Fibroblast of mammary gland (primary cell): ENCODE data around the gene NT5C3A.
"Not testable (repeated sequence)": the region's sequence is repeated elsewhere in the genome, so short reads cannot be mapped to it uniquely, and the experiment has no call there.

ENCODE experiments used
- DNase-seq: peaks from one replicate; pipeline ENCODE4 v3.0.0-alpha.2; 2010; ENCODE audit warnings: low read depth
- H3K4me3 ChIP-seq: 2 replicates; pipeline ENCODE4 v1.5.1; 2011; ENCODE audit warnings: low read depth, mild to moderate bottlenecking, low read length, moderate library complexity; ENCODE audit not compliant: control insufficient read depth
- TF ChIP-seq, protein P1 (sequence below): conservative IDR thresholded peaks from 2 replicates; pipeline ENCODE4 v1.5.1; 2011; ENCODE audit warnings: low read depth, low read length, inconsistent platforms; ENCODE audit not compliant: control insufficient read depth, insufficient read depth

The NT5C3A gene

DNA sequence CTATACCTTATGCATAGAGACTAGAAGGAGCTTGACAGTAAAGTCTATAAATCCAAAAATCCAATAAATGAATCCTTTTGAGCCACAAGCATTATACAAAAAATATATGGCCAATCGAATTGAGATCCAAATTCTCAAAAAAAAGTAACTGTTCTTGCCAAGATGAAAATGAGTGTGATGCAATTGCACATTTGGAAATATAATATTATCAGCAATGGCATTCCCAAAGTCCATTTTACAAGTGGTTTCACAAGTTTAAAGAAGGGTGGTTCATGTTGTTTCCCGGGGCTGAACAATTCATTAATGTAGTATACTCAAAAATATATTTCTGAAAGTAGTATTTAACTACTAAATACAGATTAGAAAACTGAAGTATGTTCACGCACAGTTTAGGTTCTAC, 39.3 kb upstream of the NT5C3A start:
- TF ChIP-seq, protein P1, sequence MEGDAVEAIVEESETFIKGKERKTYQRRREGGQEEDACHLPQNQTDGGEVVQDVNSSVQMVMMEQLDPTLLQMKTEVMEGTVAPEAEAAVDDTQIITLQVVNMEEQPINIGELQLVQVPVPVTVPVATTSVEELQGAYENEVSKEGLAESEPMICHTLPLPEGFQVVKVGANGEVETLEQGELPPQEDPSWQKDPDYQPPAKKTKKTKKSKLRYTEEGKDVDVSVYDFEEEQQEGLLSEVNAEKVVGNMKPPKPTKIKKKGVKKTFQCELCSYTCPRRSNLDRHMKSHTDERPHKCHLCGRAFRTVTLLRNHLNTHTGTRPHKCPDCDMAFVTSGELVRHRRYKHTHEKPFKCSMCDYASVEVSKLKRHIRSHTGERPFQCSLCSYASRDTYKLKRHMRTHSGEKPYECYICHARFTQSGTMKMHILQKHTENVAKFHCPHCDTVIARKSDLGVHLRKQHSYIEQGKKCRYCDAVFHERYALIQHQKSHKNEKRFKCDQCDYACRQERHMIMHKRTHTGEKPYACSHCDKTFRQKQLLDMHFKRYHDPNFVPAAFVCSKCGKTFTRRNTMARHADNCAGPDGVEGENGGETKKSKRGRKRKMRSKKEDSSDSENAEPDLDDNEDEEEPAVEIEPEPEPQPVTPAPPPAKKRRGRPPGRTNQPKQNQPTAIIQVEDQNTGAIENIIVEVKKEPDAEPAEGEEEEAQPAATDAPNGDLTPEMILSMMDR = no peak
- no peak for DNase-seq
- H3K4me3 ChIP-seq = no peak overlapping the region

DNA sequence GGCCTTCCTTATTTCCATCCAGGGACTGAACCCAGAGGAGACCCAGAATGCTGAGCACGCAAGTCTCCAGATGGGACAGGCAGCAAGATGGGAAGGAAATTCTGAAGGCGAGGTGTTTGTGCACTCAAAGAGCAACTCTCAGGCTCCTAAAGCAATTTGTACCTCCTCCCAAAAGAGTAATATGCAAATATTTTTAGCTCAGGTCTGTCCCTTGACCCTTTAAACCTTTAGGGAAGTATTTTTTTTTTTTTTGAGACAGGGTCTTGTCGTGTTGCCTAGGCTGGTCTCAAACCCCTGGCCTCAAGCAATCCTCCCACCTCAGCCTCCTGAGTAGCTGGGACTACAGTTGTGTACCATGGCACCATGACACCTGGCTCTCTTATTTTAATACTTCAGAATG, 38.2 kb upstream of the NT5C3A start:
- DNase-seq = no peak
- no peak overlapping the region for H3K4me3 ChIP-seq
- TF ChIP-seq, protein P1 = no peak

DNA sequence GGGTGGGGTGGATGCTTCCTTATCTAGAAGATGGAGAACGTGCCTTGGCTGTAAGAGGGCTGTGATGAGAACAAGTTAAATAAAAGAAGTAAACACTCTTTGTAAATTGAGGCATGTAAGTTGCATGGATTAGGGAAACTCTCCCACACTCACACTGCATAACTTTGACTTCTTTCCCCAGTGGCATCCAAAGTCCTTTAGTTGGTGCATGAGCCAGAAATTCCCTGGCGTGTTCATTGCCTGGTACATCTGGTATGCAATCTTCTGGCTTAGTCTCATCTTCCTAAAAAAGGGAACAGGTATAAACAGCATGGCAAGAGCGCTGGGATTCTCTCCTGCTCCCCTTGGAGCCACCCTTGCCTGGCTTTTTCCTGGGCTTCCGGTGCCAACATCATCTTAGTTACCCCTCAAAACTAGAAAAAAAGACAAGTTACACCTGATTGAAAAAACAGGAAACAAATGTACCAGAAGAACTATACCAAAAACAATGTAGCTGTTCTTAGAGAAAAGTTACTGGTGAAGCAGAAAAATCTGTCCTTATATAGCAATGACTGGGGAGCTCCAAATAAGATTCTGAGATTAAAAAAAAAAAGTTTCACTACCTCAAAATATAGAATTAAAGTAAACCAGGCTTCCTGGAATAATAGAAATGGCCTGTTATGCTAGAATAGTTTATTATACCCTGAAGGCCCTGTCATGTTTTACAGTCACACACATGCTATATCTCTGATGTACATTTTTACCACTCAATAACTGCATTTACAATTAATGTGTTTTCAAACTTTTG, 36.8 kb upstream of the NT5C3A start:
- H3K4me3 ChIP-seq = no peak overlapping the region
- TF ChIP-seq, protein P1 = no peak
- DNase-seq = no peak

DNA sequence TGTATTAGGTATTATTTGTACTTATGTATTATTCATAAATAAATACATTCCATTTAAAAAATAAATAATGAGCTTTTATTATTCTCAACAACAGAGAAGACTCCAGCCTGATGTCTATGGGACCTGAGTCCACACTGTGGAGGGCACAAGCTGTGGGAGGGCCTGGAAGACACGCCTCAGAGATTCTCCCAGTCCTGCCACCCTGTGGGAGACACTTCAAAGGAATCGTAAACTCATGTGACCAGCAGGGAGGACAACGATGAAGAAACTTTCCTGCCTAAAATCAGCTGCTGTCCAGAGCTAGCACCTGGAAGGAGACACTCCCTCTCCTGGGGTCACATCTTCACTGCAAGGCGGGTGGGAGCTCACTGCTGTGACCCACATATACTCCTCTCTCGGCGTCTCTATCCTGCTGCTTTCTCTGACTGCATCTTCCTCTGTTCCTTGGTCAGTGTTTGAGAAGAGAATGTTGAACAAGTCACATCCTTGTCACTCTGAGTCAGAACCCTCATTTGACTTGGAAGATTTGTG, 32.2 kb upstream of the NT5C3A start:
- not testable (repeated sequence) for H3K4me3 ChIP-seq, DNase-seq

DNA sequence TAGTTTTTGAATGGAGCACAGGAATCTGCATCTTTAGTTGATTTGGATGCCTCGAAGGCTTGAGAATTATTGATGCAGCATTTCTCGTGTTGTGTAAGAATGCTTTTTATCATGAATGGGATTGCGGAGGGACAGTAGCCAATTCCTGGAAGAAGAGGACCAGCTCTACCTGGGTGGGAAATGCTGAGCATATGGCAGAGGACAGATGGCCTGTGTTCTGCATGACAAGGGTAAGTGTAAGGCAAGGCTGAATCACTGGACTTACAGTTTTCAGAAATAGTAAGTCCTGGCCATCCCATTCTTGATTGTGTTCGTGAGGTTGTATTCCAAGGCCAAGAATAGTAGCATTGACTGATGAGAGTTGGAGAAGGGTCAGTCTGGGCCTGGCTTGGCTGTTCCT, 30.7 kb upstream of the NT5C3A start:
- TF ChIP-seq, protein P1 = no peak
- no peak for DNase-seq
- no peak overlapping the region for H3K4me3 ChIP-seq

DNA sequence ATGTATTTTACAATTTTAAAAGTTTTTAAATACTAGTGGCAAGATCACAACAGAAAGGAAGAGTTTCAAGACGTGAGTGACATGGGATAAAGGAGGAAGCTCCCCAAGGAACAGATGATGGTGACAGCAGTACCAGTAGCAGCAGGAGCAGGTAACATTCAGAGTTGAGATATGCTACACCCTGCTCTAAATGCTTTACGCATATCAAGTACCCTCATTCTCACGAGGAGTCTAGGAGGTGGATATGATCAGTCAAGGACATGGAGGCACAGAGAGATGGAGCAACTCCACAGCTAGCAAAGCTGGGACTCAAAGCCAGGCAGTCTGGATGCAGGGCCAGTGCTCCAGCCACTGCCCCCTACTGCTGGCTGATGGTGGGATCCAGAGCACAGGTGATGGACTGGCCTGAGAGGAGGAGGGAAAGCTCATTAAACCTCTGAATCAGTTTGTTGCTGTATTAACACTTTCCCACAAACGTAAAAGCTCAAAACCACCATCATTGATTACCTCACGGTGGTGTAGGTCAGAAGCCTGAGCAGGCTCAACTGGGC, 29.1 kb upstream of the NT5C3A start:
- DNase-seq = no peak
- no peak overlapping the region for H3K4me3 ChIP-seq
- TF ChIP-seq, protein P1 = no peak

DNA sequence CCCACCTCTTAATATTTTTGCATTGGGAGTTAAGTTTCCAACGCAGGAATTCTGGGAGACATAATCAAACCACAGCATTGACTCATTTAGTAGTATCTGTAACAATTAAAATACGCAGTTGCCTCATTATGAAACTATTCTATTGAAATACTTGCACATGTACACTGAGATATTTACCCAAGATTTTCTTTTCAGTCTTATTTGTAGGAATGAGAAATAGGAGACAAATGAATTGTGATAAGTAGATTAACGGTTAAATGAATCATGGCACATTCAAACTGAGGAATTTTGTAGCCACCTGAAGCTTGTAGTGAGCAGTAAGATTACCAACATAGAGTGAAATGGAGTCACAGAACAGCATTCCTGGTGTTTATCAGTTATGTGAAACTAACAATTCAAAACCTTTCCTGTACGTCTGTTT, 28.5 kb upstream of the NT5C3A start:
- TF ChIP-seq, protein P1 = no peak
- H3K4me3 ChIP-seq = no peak overlapping the region
- DNase-seq = peak; percentile 18
